Neutrophil (primary cell): Measurements from ENCODE around the gene PPFIBP2.

Source experiments
- H3K27ac ChIP-seq: fragments of 200-600 bp; sonication (generic); 2 replicates; pipeline ENCODE4 v1.5.1; 2016; ENCODE audit warnings: mild to moderate bottlenecking, moderate library complexity
- H3K27me3 ChIP-seq: fragments of 200-600 bp; sonication (generic); 2 replicates; pipeline ENCODE4 v1.6.0; 2016; ENCODE audit warnings: mild to moderate bottlenecking
- H3K36me3 ChIP-seq: fragments of 200-600 bp; sonication (generic); 2 replicates; pipeline ENCODE4 v1.5.1; 2017
- H3K4me1 ChIP-seq, 2 experiments: fragments of 200-600 bp in 1 of 2; sonication (generic) in 1 of 2; 1 replicate in 1 of 2; 2 replicates in 1 of 2; pipeline versions ENCODE4 v1.5.1 to v1.6.1; 2013 to 2016; ENCODE audit warnings: low read depth in 1 of 2, low read length in 1 of 2, mild to moderate bottlenecking in 1 of 2, moderate library complexity in 1 of 2; ENCODE audit not compliant: control insufficient read depth in 1 of 2, insufficient read depth in 1 of 2
- H3K4me3 ChIP-seq, 2 experiments: fragments of 200-600 bp in 1 of 2; sonication (generic) in 1 of 2; 1 replicate in 1 of 2; 2 replicates in 1 of 2; pipeline ENCODE4 v1.5.1; 2013 to 2016; ENCODE audit warnings: low read depth in 1 of 2, low read length in 1 of 2, mild to moderate bottlenecking in 1 of 2, moderate library complexity in 1 of 2
- H3K9me3 ChIP-seq: fragments of 200-600 bp; sonication (generic); 2 replicates; pipeline ENCODE4 v1.5.1; 2016
- CTCF ChIP-seq: fragments of 200-600 bp; sonication (generic); IDR thresholded peaks from 2 replicates; pipeline ENCODE4 v1.5.1; 2016; ENCODE audit warnings: antibody characterized with exemption

PPFIBP2 gene

GRCh38 chr11:7513234-7514098 is at the start of gene PPFIBP2:
TSS of gene PPFIBP2 (plus strand) at chr11:7513999. CDS start at chr11:7549476, 35,477 bp downstream.
- no peaks in the 10 kb centered on the region for H3K9me3 ChIP-seq
- H3K27ac ChIP-seq = peak within 1 kb of the TSS; percentile 85
- H3K4me1 ChIP-seq = peaks cover 20 to 27% of the 10 kb centered on the region in 2 experiments
- peak within 1 kb of the TSS; percentile 91 to 92 for H3K4me3 ChIP-seq
- peak; percentile 27 for TF ChIP-seq CTCF
- no peaks in the 10 kb centered on the region for H3K36me3 ChIP-seq
- H3K27me3 ChIP-seq = peaks cover 43% of the 10 kb centered on the region

GRCh38 chr11:7467652-7468051 is 46.1 kb upstream of the PPFIBP2 start:
- Histone ChIP-seq H3K27ac (no peak overlapping the region), H3K27me3 (no peaks in the 10 kb centered on the region), H3K36me3 (no peaks in the 10 kb centered on the region), H3K9me3 (no peaks in the 10 kb centered on the region), H3K4me1 (no peaks in the 10 kb centered on the region), H3K4me3 (no peak overlapping the region)
- no peak for TF ChIP-seq CTCF

GRCh38 chr11:7469351-7469865 is 44.4 kb upstream of the PPFIBP2 start:
- no peaks in the 10 kb centered on the region for H3K4me1 ChIP-seq
- H3K27ac ChIP-seq = no peak overlapping the region
- no peaks in the 10 kb centered on the region for H3K27me3 ChIP-seq
- H3K9me3 ChIP-seq = no peaks in the 10 kb centered on the region
- H3K36me3 ChIP-seq = no peaks in the 10 kb centered on the region
- H3K4me3 ChIP-seq = no peak overlapping the region
- no peak for TF ChIP-seq CTCF

- no peak for TF ChIP-seq CTCF
- H3K27ac ChIP-seq = no peak overlapping the region
- no peaks in the 10 kb centered on the region for H3K4me1 ChIP-seq
- H3K9me3 ChIP-seq = no peaks in the 10 kb centered on the region
- H3K27me3 ChIP-seq = no peaks in the 10 kb centered on the region
- H3K4me3 ChIP-seq = no peak overlapping the region
- H3K36me3 ChIP-seq = no peaks in the 10 kb centered on the region
Observed at GRCh38 chr11:7471071-7471470, 42.7 kb upstream of the PPFIBP2 start.

- Histone ChIP-seq H3K4me3 (no peak overlapping the region), H3K9me3 (no peaks in the 10 kb centered on the region), H3K36me3 (no peaks in the 10 kb centered on the region), H3K27me3 (peaks cover 4% of the 10 kb centered on the region), H3K4me1 (no peaks in the 10 kb centered on the region), H3K27ac (no peak overlapping the region)
- no peak for TF ChIP-seq CTCF
Observed at GRCh38 chr11:7473717-7474116, 40.1 kb upstream of the PPFIBP2 start.
